Gastroesophageal sphincter (tissue), 3 donors: ENCODE data around the gene DEPDC5.

Source experiments
- EP300 ChIP-seq: sonication (generic); formaldehyde crosslinking; IDR thresholded peaks from one replicate; pipeline ENCODE4 v1.6.1; 2017; ENCODE audit warnings: antibody characterized with exemption, mild to moderate bottlenecking
- TF ChIP-seq, protein P1 (sequence below), 4 experiments: fragments of 200-600 bp in 2 of 4; fragments of 450-650 bp in 2 of 4; sonication (generic) in 1 of 4; IDR thresholded peaks; one replicate each; pipeline ENCODE4 v1.5.1; 2017 to 2019; ENCODE audit warnings: antibody characterized with exemption in 4 of 4, mild to moderate bottlenecking in 2 of 4, moderate library complexity in 2 of 4

DNA sequence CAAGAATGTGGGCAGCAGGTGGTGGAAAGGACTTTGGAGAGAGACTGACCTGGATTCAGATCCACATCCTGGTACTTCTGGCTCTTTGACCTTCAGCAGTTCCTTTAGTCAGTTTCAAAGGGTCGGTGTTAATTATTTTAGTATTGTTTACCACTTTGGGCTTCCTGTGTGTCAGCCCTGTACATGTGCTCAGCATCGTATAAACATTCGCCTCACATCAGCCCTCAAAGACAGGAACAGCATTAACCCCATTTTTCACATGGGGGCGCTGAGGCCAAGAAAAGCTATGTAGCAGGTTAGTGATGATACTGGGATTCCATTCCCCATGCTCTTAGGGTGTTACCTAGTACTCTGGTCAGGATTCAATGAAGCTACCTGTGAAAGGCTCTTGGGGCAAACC is 118.4 kb downstream of the DEPDC5 start:
- TF ChIP-seq, protein P1, sequence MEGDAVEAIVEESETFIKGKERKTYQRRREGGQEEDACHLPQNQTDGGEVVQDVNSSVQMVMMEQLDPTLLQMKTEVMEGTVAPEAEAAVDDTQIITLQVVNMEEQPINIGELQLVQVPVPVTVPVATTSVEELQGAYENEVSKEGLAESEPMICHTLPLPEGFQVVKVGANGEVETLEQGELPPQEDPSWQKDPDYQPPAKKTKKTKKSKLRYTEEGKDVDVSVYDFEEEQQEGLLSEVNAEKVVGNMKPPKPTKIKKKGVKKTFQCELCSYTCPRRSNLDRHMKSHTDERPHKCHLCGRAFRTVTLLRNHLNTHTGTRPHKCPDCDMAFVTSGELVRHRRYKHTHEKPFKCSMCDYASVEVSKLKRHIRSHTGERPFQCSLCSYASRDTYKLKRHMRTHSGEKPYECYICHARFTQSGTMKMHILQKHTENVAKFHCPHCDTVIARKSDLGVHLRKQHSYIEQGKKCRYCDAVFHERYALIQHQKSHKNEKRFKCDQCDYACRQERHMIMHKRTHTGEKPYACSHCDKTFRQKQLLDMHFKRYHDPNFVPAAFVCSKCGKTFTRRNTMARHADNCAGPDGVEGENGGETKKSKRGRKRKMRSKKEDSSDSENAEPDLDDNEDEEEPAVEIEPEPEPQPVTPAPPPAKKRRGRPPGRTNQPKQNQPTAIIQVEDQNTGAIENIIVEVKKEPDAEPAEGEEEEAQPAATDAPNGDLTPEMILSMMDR (IDR thresholded peaks at IDR 0.05) = peak in 1 of 4 experiments; percentile 16
- no peak for TF ChIP-seq EP300
